Right lobe of liver (tissue), 4 donors: Measurements from ENCODE around the gene RPTOR.

ENCODE experiments used
- POLR2A ChIP-seq: fragments of 450-650 bp; IDR thresholded peaks from one replicate; pipeline ENCODE4 v1.6.1; 2017; ENCODE audit warnings: antibody characterized with exemption, mild to moderate bottlenecking
- TF ChIP-seq, protein P1 (sequence below), 4 donors: fragments of 200-600 bp in 3 of 4; fragments of 450-650 bp in 1 of 4; IDR thresholded peaks; one replicate each; pipeline versions ENCODE4 v1.5.1 to v1.8.0; 2016 to 2022; ENCODE audit warnings: antibody characterized with exemption in 4 of 4, mild to moderate bottlenecking in 2 of 4
- donor health status: DM: no; HTN: no; CAD: no.
- donor health status: DM: no; HTN: no; CAD: no.
- donor health status: DM: no; HTN: yes; CAD: no.

GRCh38 chr17:80917716-80918560, 373.3 kb downstream of the RPTOR start:
- TF ChIP-seq, protein P1, sequence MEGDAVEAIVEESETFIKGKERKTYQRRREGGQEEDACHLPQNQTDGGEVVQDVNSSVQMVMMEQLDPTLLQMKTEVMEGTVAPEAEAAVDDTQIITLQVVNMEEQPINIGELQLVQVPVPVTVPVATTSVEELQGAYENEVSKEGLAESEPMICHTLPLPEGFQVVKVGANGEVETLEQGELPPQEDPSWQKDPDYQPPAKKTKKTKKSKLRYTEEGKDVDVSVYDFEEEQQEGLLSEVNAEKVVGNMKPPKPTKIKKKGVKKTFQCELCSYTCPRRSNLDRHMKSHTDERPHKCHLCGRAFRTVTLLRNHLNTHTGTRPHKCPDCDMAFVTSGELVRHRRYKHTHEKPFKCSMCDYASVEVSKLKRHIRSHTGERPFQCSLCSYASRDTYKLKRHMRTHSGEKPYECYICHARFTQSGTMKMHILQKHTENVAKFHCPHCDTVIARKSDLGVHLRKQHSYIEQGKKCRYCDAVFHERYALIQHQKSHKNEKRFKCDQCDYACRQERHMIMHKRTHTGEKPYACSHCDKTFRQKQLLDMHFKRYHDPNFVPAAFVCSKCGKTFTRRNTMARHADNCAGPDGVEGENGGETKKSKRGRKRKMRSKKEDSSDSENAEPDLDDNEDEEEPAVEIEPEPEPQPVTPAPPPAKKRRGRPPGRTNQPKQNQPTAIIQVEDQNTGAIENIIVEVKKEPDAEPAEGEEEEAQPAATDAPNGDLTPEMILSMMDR (IDR thresholded peaks at IDR 0.05), result no peak
- no peak for TF ChIP-seq POLR2A
